HuH-7.5 (cell line): Measurements from ENCODE around the gene KRT35.

ENCODE experiments used
- DNase-seq: peaks from one replicate; pipeline ENCODE4 v3.0.0; 2011; ENCODE audit warnings: low spot score

KRT35 gene

DNA sequence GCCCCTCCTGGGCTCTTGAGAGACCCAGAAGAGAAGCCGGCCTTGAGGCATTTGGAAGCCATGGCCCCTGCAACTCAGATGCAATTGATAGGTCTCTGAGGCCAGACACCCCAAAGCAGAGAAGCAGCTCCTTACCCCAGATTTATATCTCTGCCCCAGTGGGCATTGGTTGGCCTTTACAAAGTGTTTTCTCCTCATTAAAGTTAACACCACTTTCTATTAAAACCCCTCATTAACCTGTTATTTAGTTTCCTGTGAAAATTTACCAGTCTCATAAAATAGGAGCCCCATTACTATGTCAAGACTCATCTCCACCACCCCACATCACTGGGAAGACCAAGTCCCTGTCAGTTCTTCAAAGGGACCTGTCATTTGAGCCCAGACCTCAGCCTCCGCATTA, at the start of gene KRT35:
Gene KRT35 (minus strand): TSS at position 116 of the 400 bp plus-strand sequence. CDS start 54 bp downstream, at position 62.
- no peak for DNase-seq

DNA sequence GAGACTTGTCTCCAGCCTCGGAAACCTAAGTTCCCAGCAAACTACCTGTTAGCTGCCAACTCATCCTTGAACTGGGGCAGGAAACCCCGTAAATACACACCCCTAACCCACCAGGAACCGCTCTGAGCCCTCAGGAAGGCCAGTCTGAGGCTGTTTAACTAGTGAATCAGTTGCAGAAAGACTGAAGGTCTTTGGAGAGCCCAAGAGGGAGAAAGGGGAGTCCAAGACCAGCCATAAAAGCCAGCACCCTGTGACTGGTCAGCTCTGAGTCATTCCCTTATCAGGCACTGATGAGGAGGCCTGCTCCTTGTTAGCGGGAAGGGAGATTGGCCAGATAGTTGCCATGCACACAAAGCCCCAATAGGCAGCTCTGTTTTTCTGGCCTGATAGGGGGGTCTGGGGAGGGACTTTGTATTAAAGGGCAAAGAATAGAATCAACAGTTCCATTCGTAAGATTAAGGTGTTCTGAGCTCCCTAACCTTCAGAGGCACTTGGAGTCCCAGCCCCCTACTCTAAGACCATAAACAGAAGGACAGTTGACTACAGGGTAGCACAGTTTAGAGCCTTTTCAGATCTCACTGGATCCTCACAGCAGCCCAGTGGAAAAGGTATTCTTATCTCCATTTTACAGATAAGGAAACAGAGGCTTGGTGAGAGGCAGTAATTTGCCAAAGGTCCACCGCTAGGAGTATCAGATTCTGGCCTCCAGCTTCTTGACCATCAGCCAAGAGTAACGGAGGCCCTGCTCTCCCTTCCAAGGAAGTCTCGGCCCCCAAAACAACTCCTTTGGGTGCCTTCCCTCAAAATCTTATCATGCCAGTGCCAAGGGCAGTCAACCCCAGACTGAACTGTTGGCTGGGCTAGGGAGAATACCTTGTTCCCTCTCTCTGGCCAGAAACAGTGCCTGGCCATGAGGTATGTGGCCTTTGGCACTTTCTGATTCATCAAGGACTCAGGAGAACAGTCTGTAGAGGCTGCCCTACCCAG, 49.4 kb upstream of the KRT35 start:
- DNase-seq: no peak

DNA sequence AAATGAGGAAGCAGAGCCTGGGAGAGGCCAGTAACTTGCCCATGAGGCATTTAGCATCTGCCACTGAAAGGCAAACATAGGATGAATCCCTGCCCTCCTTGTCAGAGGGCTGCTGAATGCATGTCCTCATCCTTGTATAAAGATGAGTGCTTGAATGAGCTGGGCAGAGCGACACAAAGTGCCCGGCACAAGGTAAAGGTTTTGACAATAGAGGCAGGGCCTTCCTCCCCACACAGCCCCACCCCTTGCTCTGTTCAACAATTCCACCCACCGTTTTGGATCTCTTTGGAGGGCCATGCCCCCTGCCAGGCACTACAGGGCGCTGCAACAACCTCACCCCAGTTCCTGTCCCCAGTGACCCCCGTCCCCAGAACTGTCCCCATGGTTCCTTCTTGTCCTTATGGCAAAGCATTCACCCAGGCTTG, 48.6 kb upstream of the KRT35 start:
- no peak for DNase-seq

DNA sequence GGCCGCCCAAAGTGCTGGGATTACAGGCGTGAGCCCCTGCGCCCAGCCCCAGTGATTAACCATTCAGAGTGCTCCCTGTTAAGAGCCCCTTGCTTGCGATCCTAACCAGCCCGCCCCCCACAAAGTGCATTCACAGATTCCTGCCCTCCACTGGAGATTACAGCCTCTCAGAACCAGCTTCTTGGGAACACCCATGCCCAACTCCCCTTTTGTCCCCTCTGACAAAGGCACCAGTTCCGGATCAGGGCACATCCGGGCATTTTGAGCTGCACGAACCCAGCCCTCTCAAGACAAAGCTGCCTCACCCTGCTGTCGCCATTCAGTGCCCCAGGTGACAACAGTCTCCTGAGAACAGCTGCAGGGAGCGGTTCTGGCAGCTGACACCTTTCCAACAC, 48.0 kb upstream of the KRT35 start:
- no peak for DNase-seq

DNA sequence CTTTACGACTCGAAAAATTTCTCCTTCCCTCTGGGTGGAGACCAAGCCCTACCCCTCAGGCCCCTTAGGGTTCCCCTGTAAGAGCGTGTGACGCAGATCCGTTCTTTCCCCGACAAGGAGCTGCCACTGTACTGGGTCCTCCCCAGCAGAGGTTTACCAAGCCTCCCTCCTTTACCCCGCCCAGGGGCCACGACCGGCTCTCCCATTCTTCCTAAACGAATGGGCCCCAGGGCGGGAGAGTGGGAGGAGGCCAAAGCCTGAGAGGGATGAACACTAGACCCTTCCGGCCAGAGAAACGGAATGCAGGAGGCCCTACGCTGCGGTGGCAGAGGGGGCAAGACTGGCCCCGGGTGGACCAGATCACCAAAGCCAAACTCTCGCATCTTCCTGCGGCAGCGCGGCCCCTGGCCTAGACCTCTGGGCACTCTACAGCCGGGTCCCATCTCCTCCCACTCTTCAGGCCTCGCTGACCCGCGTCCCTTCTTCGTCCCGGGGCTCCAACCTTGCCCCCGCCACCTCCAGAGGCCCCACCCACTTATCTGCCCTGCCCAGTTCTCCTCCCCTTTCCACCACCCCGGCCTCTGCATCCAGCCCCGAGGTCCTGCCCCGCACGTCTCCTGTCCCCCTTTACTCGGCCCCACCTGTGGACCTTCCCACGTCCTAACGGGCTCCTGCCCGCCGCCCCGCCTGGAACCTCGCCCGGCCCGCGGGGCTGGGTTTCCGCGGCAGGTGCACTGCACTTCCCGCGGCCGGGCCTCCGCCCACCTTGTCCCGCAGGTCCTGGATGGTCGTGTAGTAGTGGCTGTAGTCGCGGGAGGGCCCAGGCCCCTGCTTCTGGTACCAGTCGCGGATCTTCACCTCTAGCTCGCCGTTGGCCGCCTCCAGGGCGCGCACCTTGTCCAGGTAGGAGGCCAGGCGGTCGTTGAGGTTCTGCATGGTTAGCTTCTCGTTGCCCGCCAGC, 46.4 kb upstream of the KRT35 start:
- DNase-seq: no peak

DNA sequence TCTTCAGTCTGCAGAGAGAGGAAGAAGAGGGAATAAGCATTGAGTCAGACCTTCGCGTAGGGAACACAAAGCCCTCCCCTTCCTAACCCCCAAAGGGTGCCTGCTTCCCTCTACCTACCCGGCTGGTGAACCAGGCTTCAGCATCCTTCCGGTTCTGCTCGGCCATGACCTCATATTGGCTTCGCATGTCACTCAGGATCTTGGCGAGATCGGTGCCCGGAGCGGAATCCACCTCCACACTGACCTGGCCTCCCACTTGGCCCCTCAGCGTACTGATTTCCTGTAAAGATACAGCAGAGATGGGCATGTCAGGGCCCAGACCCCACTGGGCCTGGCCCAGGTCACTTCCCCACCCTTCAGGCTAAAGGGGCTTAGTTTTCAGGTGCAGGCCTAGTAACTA, 43.3 kb upstream of the KRT35 start:
- DNase-seq: no peak

DNA sequence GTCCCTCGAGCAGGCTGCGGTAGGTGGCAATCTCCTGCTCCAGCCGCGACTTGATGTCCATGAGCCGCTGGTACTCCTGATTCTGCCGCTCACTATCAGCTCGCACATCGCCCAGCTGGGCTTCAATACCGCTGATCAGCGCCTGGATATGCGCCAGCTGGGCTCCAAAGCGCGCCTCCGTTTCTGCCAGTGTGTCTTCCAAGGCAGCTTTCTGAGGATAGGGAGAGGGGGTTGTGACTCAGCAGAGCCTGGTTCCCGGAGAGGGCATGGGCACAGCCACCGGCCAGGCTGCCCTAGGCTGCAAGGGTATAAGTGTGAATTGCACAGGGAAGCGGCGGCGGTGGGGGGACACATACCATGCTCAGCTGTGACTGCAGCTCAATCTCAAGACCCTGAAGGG, 42.8 kb upstream of the KRT35 start:
- no peak for DNase-seq

DNA sequence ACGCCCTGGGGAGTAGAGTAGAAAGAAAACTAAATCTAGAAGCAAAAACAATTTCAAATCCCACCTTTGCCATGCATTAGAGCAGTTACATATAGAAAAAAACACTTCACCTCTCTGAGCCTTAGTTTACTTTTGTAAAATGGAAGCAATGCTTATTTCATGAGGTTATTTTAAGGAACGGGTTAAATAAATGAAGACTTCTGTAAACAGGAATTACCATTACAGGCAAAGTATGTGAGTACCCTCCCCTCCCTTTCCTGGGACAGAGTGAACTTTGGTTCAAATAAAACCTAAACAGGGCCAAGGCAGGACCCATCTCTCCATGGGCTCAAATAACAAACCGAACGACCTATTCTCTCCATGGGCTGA, 42.3 kb upstream of the KRT35 start:
- no peak for DNase-seq

DNA sequence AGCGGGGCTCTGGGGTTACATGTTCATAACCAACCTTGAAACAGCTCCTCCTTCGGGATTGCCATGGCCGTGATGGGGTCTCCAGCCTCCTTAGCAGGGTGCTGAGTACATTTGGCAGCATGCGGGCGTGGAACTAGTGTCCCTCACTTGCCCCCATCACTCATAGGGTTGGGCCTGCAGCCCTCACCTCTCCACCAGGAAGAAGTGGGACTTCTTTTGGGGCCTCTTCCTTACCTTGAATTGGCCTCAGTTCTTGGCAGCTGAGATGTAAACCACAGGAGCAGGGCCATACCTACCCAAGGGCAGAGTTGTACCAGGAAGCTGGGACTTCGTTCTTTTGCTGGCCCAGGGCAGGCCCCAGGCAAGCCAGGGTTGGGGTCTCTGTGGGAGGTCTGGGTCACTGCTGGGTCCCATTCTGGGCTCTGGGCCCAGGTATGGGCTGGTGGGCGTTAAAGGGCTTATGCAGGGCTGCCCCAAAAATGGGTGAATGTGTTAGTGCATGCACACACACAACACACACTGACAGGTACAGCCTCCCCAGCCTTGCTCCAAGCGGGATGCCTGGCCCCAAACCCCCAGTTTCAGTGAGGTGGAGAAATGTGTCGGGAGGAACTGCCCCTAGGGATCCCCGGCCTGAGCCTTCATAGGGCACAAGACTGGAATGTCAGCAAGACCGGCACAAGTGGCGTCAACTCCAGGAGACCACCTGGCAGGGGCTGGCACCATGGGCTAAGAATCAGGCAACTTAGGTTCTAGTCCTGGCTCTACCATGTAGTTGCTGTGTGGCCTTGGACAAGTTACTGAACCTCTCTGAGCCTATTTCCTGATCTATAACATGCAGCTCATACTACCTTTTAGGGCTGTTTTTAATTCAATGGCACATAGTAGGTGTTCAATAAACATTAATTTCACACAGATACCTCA, 41.6 kb upstream of the KRT35 start:
- DNase-seq: no peak

DNA sequence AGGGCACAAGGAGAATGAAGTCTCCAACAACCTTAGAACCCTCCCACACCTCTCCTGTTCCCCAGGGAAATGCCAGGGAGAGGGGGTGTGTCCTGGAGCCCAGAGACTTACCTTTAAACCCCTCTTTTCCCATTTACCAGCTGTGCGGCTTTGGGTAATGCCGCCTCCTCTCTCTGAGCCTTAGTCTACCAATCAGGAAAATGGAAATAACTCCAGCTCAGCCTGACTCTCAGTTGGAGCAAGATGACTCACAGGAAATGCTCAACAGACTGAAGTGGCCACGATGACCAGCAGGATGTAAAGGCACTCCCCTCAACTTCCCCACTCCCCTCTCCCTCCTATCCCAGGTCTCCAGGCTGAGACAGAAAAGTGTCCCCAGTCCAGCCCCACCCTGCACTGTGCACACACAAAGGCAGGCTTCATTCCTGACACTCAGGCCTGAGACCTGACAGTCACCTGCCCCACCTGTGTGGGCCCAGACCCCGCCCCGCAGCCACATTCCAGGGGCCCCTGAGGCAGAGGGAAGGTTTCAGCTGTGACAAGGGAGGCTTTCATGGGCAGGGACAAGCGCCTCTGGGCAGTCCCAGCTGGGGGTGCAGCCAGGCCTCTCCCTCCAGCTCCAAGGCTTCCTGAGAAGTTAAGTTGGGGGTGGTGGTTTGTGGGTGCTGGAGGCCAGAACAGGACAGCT, 40.8 kb upstream of the KRT35 start:
- DNase-seq: no peak

DNA sequence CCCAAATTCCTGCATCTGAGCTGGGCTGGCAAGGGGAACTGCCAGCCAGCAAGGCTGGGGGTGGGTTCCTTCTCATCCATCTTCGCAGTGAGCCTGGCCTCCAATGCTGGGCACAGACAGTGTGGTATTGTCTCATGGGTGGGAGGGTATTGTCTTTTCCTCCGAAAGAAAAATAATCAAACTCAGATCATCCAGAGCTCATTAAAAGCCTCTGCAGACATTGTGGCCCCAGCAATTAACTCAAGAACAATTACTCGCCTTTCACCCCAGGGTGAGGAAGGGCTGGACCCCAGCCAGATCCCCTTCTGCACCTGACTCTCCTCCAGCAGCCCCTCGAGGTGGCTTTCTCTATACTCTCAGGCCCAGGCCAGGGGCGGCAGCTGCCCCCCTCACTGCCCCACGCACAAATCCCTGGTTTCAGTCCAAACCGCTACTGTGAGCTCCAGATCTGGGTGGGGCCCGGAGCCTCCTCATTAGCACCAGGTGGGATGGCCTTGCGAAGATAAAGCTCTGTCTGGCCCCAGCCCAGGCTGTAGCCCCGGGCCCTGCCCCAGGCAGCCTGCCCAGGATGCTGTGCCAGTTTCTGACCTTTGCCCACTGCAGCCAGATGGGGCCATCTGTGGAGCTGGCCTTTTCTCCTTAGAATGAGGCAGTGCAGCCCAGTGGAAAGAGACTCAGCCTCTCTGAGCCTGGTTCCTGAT, 40.0 kb upstream of the KRT35 start:
- DNase-seq: no peak

DNA sequence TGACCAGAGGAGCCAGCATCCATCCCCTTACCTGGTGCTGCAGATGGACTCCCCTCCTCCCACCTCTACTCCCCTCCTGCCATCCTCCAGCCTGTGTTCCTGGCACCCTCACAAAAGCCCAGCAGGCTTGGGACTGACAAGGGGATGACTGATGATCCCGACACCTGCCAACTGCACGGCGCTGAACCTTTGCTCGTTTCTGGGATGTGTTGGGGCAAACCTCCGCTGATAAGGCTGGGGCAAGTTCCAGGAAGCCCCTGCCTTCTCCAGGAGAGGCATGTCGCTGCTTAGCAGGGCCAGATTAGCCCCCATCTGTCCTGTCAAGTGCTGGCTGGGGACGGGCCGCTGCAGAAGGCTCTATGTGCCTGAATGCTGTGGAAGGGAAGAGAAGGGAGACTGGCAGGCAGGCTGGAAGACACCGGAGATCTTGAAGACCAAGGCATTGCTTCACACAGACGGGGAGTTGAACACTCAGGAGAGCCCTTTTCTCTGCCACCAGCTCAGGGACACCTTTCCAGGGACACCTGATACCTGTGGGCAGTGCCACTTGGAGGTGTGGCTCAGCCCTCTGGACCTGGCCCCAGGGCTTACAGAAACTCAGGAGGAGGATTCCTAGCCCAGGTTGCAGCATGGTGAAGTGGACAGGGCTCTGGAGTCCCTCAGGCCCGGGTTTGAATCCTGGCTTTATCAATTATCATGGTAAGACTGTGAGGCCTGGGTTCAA, 38.7 kb upstream of the KRT35 start:
- DNase-seq: no peak

DNA sequence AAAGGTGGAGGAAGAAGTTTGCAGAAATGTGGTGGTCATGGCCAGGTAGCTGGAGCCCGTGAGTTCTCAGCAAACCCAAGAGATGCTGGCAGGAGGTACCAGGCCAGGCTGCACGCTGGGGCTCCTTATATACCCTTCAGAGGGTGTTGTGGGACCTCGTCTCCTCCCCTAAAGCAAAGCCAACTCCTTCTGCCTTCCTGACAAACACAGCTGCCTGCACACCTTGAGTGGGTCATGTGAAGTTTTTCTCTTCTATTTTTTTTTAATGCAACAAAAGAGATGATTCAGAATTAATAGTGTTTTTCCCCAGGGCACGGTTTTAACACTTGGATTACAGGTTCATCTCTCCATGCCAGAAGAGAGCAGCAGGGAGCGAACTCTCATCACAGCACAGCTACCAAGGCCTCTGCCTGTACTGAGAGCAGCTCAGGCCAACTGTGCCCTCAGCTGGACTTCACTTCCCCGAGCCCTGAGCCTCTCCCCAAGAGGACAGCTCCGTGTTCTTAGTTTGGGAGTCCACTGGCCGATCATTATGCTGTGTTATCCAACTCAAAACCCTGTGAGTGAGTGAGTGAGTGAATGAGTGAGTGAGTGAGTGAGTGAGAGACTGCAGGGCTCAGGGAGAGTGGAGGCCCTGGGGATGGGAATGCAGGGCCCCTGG, 38.0 kb upstream of the KRT35 start, which contains the start of gene KRT15:
Gene KRT15 (minus strand): TSS at position 102 of the 661 bp plus-strand sequence. CDS start 63 bp downstream, at position 39.
- no peak for DNase-seq

DNA sequence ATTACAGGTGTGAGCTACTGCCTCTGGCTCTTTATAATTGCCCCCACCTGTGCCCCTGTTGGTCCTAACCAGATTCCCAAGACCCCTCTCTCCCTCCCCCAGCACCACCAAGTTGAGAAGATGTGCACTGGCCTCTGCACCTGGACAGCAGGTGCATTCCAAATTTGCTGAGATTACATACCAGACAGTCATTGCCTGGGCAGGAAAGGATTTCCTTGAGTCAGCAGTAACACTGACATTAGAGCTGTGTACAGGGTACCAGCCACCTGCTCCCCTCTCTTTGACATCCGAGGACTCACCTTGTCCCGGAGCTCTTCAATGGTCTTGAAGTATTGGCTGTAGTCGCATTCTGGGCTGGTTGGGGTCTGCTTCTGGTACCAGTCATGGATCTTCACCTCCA, 37.1 kb upstream of the KRT35 start:
- no peak for DNase-seq

DNA sequence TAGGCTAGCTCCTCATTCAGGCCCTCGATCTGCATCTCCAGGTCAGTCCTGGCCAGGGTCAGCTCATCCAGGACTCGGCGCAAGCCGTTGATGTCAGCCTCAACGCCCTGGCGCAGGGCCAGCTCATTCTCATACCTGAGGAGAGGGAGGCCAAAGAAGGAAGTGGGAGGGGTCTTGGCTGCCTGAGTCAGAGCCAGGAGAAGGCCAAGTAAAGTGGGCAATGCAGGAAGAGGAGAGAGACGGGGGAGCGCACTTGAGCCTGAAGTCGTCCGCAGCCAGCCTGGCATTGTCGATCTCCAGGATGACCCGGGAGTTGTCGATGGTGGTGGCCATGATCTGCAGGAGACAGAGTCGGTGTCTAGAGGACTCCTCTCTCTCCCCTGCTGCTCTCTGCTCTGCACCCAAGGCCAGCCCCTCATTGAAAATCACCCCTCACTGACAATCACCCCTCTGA, 35.9 kb upstream of the KRT35 start:
- DNase-seq: no peak

DNA sequence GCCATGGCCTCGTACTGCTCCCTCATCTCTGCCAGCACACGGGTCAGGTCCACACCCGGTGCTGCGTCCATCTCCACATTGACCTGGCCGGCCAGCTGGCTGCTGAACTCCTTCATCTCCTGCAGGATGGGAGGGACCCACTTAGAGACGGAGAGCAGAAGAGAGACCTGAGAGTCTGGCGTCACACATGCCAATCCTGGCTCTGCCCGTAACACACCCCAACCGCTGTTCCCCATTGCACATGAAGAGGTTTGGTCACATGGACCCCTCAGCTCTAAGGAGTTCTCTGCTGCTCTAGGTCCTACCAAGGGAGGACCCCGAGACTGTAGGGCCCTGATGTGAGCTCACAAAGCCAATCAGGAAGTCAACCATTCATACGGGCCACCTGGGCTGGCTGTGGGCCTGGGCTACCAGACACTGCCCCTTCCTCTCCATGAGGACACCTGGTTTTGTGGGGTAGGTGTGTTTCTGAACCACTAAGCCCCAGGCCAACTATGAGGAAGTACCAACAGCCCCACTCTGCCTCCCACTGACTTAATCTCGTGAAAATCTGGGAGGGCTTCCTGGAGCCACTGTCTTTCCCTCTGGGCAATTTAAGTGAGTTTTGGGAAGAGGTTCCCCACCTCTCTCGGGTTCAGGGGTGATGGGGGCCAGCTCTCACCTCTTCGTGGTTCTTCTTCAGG, 35.3 kb upstream of the KRT35 start:
- DNase-seq: no peak

DNA sequence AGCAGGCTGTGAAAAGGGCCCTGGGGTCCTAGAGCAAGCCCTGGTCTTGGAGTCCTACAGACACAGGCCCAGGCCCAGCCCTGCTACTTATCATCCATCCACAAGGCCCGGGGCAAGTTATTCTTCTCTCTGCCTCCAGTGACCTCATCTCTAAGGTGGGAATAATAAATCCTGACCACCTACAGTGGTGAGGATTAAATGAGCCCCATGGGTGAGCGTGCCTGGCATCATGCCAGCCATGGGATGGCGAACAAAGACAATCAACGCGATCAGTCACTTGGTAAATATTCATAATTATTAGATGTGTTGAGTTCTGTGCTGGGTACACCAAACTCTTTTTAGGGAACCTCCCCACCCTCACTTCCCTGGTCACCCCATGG, 32.2 kb upstream of the KRT35 start:
- DNase-seq: no peak

DNA sequence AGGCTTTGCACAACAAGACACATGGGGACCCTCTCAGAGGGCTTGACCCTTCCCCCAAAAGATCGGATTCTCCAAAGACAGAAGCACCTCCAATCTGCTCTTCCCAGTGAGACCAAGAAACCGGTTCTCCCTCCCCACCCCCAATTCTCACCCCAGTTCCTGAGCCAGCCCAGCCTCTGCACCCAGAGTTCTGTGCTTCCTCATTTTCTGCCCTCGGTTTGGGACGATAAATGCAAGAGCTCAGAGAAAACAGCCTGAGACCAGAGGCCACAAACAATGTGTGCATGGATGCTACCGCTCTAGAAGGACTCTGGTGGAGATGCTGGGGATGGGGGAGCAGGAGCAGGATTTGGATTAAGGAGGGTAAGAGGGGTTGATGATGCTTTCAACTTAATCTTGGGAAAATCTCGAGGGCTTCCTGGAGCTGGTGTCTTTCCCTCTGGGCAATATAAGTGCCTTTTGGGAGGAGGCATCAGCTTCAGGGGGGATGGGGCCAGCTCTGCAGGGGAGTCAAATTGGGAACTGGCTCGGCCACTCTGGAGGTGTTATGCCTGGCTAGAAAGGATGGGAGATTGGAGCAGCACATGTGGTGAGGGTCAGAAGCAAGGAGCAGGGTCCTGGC, 31.7 kb upstream of the KRT35 start:
- no peak for DNase-seq
